Ectodermal cell (in vitro differentiated cells): ENCODE data around the gene DLG1.

ENCODE experiments used
- H3K27ac ChIP-seq: 2 replicates; pipeline ENCODE4 v1.7.0; 2013; ENCODE audit warnings: mild to moderate bottlenecking, low read depth, low read length; ENCODE audit not compliant: insufficient read depth, poor library complexity, severe bottlenecking
- H3K27me3 ChIP-seq: 2 replicates; pipeline ENCODE4 v1.7.0; 2013; ENCODE audit warnings: mild to moderate bottlenecking, low read length; ENCODE audit not compliant: insufficient read depth, control insufficient read depth, poor library complexity, severe bottlenecking
- H3K36me3 ChIP-seq: one replicate; pipeline ENCODE4 v1.7.0; 2013; ENCODE audit warnings: low read length; ENCODE audit not compliant: control insufficient read depth, insufficient read depth
- H3K4me1 ChIP-seq: one replicate; pipeline ENCODE4 v1.7.0; 2013; ENCODE audit warnings: low read length; ENCODE audit not compliant: control insufficient read depth, insufficient read depth
- H3K4me3 ChIP-seq: 2 replicates; pipeline ENCODE4 v1.7.0; 2013; ENCODE audit warnings: low read depth, low read length, control low read depth; ENCODE audit not compliant: insufficient read depth
- H3K9me3 ChIP-seq: 2 replicates; pipeline ENCODE4 v1.7.0; 2013; ENCODE audit warnings: mild to moderate bottlenecking, low read length, moderate library complexity; ENCODE audit not compliant: control insufficient read depth
- WGBS, 2 experiments: methylation state at CpG; one replicate each; pipeline ENCODE4 v1.1.7; 2013; ENCODE audit warnings: missing lambda C conversion rate in 2 of 2; 5-methylcytosine and 5-hydroxymethylcytosine counted together

DLG1 gene

GRCh38 chr3:197256836-197257444, 41.5 kb downstream of the DLG1 start:
- no peak overlapping the region for H3K4me3 ChIP-seq

GRCh38 chr3:197256104-197256503, 42.3 kb downstream of the DLG1 start:
- Histone ChIP-seq H3K27ac (no peak overlapping the region), H3K4me3 (no peak overlapping the region), H3K36me3 (no peaks in the 10 kb centered on the region), H3K4me1 (peaks cover 6% of the 10 kb centered on the region), H3K27me3 (no peaks in the 10 kb centered on the region), H3K9me3 (no peaks in the 10 kb centered on the region)
- 59 to 66% methylated on average over 4 of the region's 4 CpGs for WGBS, 2 experiments

More at GRCh38 chr3:197256836-197257444, 41.5 kb downstream of the DLG1 start:
- Histone ChIP-seq H3K4me1 (peaks cover 6% of the 10 kb centered on the region), H3K9me3 (no peaks in the 10 kb centered on the region), H3K27me3 (no peaks in the 10 kb centered on the region), H3K36me3 (no peaks in the 10 kb centered on the region), H3K27ac (no peak overlapping the region)
- WGBS, 2 experiments: 43 to 52% methylated on average over 2 to 3 of the region's 3 CpGs

GRCh38 chr3:197253238-197253947, 45.0 kb downstream of the DLG1 start:
- peaks cover 4% of the 10 kb centered on the region for H3K4me1 ChIP-seq
- H3K27ac ChIP-seq: no peak overlapping the region
- H3K9me3 ChIP-seq: peaks cover 5% of the 10 kb centered on the region
- WGBS, 2 experiments: 91 to 93% methylated on average over 7 of the region's 7 CpGs
- H3K36me3 ChIP-seq: no peaks in the 10 kb centered on the region
- no peak overlapping the region for H3K4me3 ChIP-seq
- no peaks in the 10 kb centered on the region for H3K27me3 ChIP-seq

GRCh38 chr3:197249542-197249941, 48.9 kb downstream of the DLG1 start:
- no peak overlapping the region for H3K4me3 ChIP-seq
- peaks cover 9% of the 10 kb centered on the region for H3K36me3 ChIP-seq
- H3K27ac ChIP-seq: no peak overlapping the region
- peaks cover 5% of the 10 kb centered on the region for H3K9me3 ChIP-seq
- WGBS, 2 experiments: 72 to 96% methylated on average over 3 to 4 of the region's 4 CpGs
- no peaks in the 10 kb centered on the region for H3K27me3 ChIP-seq
- no peaks in the 10 kb centered on the region for H3K4me1 ChIP-seq

GRCh38 chr3:197248341-197248740, 50.1 kb downstream of the DLG1 start:
- H3K27me3 ChIP-seq: no peaks in the 10 kb centered on the region
- peaks cover 19% of the 10 kb centered on the region for H3K36me3 ChIP-seq
- WGBS, 2 experiments: 93 to 97% methylated on average over 4 of the region's 4 CpGs
- no peak overlapping the region for H3K27ac ChIP-seq
- no peaks in the 10 kb centered on the region for H3K4me1 ChIP-seq
- peaks cover 5% of the 10 kb centered on the region for H3K9me3 ChIP-seq
- H3K4me3 ChIP-seq: no peak overlapping the region

GRCh38 chr3:197244751-197245150, 53.7 kb downstream of the DLG1 start:
- Histone ChIP-seq H3K27ac (no peak overlapping the region), H3K4me1 (no peaks in the 10 kb centered on the region), H3K9me3 (peaks cover 4% of the 10 kb centered on the region), H3K36me3 (peaks cover 19% of the 10 kb centered on the region), H3K27me3 (no peaks in the 10 kb centered on the region), H3K4me3 (no peak overlapping the region)
- WGBS, 2 experiments: 97 to 100% methylated on average over 3 of the region's 3 CpGs

- 95 to 97% methylated on average over 7 of the region's 7 CpGs for whole genome bisulfite sequencing, 2 experiments
- Histone ChIP-seq H3K4me3 (no peak overlapping the region), H3K27ac (no peak overlapping the region), H3K27me3 (no peaks in the 10 kb centered on the region), H3K36me3 (peaks cover 15% of the 10 kb centered on the region), H3K9me3 (peaks cover 2% of the 10 kb centered on the region), H3K4me1 (no peaks in the 10 kb centered on the region)
These were observed 55.5 kb downstream of the DLG1 start for GRCh38 chr3:197242784-197243432.

GRCh38 chr3:197241173-197241572, 57.2 kb downstream of the DLG1 start:
- Histone ChIP-seq H3K27me3 (no peaks in the 10 kb centered on the region), H3K27ac (no peak overlapping the region), H3K36me3 (peaks cover 15% of the 10 kb centered on the region), H3K9me3 (peaks cover 2% of the 10 kb centered on the region), H3K4me3 (no peak overlapping the region), H3K4me1 (no peaks in the 10 kb centered on the region)
- 94 to 100% methylated on average over 1 of the region's 2 CpGs for WGBS, 2 experiments

GRCh38 chr3:197239857-197240256, 58.6 kb downstream of the DLG1 start:
- Histone ChIP-seq H3K4me1 (no peaks in the 10 kb centered on the region), H3K9me3 (peaks cover 2% of the 10 kb centered on the region), H3K36me3 (peaks cover 13% of the 10 kb centered on the region), H3K27ac (no peak overlapping the region), H3K4me3 (no peak overlapping the region), H3K27me3 (no peaks in the 10 kb centered on the region)
- WGBS, 2 experiments: 83% methylated on average over 1 of the region's 1 CpG

GRCh38 chr3:197238842-197239241, 59.6 kb downstream of the DLG1 start:
- Histone ChIP-seq H3K27me3 (no peaks in the 10 kb centered on the region), H3K9me3 (peaks cover 2% of the 10 kb centered on the region), H3K4me1 (no peaks in the 10 kb centered on the region), H3K36me3 (peaks cover 3% of the 10 kb centered on the region), H3K27ac (no peak overlapping the region), H3K4me3 (no peak overlapping the region)
- WGBS, 2 experiments: 100% methylated on average over 1 of the region's 1 CpG
